ENCODE data around the gene LYPD1. TPM values are rescaled to one million over a fixed set of nuclear protein-coding genes. Genes with fewer than 3 reads are reported as not detected.

The LYPD1 gene
- total and polyA plus RNA-seq, 10 of the 15 experiments (the other 5 are each of a cell fraction or from before 2014, with no cell fraction given): not detected

- FAIRE-seq: no peak
- POLR2A ChIA-PET: no interaction called here
- TF ChIP-seq MYC (IDR thresholded peaks at IDR 0.05; ENCODE audit: insufficient read depth, insufficient read length, insufficient replicate concordance, low read length, severe bottlenecking) (no peak), HSF1 (IDR thresholded peaks at IDR 0.05; ENCODE audit: low read depth, low read length) (no peak), BACH1 (IDR thresholded peaks at IDR 0.05; ENCODE audit: borderline replicate concordance) (no peak), IRF4 (IDR thresholded peaks at IDR 0.05; ENCODE audit: low read depth, low read length) (no peak), MAX (IDR thresholded peaks at IDR 0.05; ENCODE audit: low read depth, low read length) (no peak), EED (IDR thresholded peaks at IDR 0.05; ENCODE audit: low read depth) (no peak), RFX5 (IDR thresholded peaks at IDR 0.05; ENCODE audit: low read depth, low read length) (no peak), MYB (IDR thresholded peaks at IDR 0.05; ENCODE audit: borderline replicate concordance, low read depth, low read length) (no peak), CHD1 (IDR thresholded peaks at IDR 0.05; ENCODE audit: low read depth, low read length) (no peak), TCF3 (IDR thresholded peaks at IDR 0.05; ENCODE audit: borderline replicate concordance, insufficient read depth, low read depth, low read length) (no peak), RAD51 (IDR thresholded peaks at IDR 0.05) (no peak), ZNF24 (IDR thresholded peaks at IDR 0.05) (no peak), PKNOX1 (IDR thresholded peaks at IDR 0.05) (no peak), BRCA1 (IDR thresholded peaks at IDR 0.05; ENCODE audit: low read depth, low read length) (no peak), ZBTB40 (IDR thresholded peaks at IDR 0.05; ENCODE audit: borderline replicate concordance) (no peak), ATF3 (IDR thresholded peaks at IDR 0.05; ENCODE audit: borderline replicate concordance, extremely low read depth, low read depth, low read length) (no peak)
- TF ChIP-seq, protein P1, sequence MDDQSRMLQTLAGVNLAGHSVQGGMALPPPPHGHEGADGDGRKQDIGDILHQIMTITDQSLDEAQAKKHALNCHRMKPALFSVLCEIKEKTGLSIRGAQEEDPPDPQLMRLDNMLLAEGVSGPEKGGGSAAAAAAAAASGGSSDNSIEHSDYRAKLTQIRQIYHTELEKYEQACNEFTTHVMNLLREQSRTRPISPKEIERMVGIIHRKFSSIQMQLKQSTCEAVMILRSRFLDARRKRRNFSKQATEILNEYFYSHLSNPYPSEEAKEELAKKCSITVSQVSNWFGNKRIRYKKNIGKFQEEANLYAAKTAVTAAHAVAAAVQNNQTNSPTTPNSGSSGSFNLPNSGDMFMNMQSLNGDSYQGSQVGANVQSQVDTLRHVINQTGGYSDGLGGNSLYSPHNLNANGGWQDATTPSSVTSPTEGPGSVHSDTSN (IDR thresholded peaks at IDR 0.05; ENCODE audit: insufficient replicate concordance, low read depth, low read length): no peak
Observed at GRCh38 chr2:132617989-132618388, 52.0 kb downstream of the LYPD1 start.

More at GRCh38 chr2:132617989-132618388, 52.0 kb downstream of the LYPD1 start:
- ChIA-PET RAD21 (ENCODE audit: unreplicated experiment) (no interaction called here), SMC1A (ENCODE audit: uncharacterized antibody, unreplicated experiment) (no interaction called here), CTCF (no interaction called here)
- WGBS (ENCODE audit: insufficient coverage, insufficient replicate concordance, low lambda C conversion rate, missing lambda C conversion rate): 0% methylated on average over 3 of the region's 3 CpGs
- in situ Hi-C loops (cut with MboI): no loop called here
- BruUV-seq (replicated peaks): no TSS peak
- Histone ChIP-seq H3K4me1 (ENCODE audit: control insufficient read depth, insufficient read depth, low read length) (no peaks in the 10 kb centered on the region), H3K36me3 (ENCODE audit: control insufficient read depth in 2 of 2, insufficient read depth in 2 of 2, low read length in 1 of 2) (no peaks in the 10 kb centered on the region), H3K9ac (ENCODE audit: control insufficient read depth, insufficient read depth, low read length) (no peak overlapping the region), H3K79me2 (ENCODE audit: control insufficient read depth, insufficient read depth, low read length) (no peaks in the 10 kb centered on the region), H3K27ac (ENCODE audit: control insufficient read depth, insufficient read depth) (no peak overlapping the region), H3K4me2 (ENCODE audit: control insufficient read depth, insufficient read depth) (no peak overlapping the region), H3K9me3 (replicated peaks; ENCODE audit: control insufficient read depth, insufficient read depth, low read length) (no peaks in the 10 kb centered on the region), H4K20me1 (ENCODE audit: control insufficient read depth, insufficient read depth) (no peaks in the 10 kb centered on the region), H2AFZ (ENCODE audit: control insufficient read depth, low read depth, low read length) (no peak overlapping the region), H3K4me3 (no peak overlapping the region), H3K27me3 (replicated peaks in 1 of 2; ENCODE audit: control insufficient read depth in 2 of 2, insufficient read depth in 2 of 2, low read length in 1 of 2) (no peaks in the 10 kb centered on the region)
- intact Hi-C loops (cut with micrococcal nuclease; ENCODE audit: unreplicated experiment): no loop called here
- ATAC-seq: no peak
- no peak for DNase-seq (ENCODE audit: low read depth, low spot score)
